ENCODE results near the gene MTMR11. TPM values are rescaled to one million over a fixed set of nuclear protein-coding genes. Genes with fewer than 3 reads are reported as not detected.

MTMR11 gene
- total and polyA plus RNA-seq, 8 donors: 1.7 to 11.8 (median 4.4) TPM

DNA sequence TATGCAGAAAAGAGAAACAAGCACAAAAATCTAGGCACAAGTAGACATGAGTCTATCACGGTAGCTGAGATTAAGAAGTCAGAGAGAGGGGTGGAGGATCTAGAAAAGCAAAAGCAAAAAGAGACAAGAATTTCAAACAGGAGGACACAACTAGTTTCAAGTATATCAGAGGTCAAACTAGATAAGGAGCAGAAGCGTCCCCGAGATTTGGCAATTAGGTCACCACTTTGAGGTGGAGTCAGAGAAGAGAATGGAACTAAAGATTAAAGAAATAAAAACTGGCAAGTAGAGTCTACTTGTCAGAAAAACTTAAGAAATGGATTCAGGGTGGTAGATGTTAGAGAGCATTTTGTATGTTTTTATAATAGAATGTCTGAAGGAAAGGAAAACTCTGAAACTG lies 11.3 kb downstream of the MTMR11 start:
- Histone ChIP-seq H3K27me3 (no peaks in the 10 kb centered on the region), H3K36me3 (peaks cover 0 to 43% (median 22%) of the 10 kb centered on the region in 3 donors), H3K4me3 (no peak overlapping the region), H3K27ac (no peak overlapping the region), H3K4me1 (peaks cover 8 to 22% (median 18%) of the 10 kb centered on the region in 3 donors), H3K9me3 (no peaks in the 10 kb centered on the region)
- ATAC-seq: no peak
- no peak for DNase-seq
- no peak for FAIRE-seq
- 68 to 76% methylated on average over 3 of the region's 3 CpGs for WGBS, 2 donors
- TF ChIP-seq, protein P1, sequence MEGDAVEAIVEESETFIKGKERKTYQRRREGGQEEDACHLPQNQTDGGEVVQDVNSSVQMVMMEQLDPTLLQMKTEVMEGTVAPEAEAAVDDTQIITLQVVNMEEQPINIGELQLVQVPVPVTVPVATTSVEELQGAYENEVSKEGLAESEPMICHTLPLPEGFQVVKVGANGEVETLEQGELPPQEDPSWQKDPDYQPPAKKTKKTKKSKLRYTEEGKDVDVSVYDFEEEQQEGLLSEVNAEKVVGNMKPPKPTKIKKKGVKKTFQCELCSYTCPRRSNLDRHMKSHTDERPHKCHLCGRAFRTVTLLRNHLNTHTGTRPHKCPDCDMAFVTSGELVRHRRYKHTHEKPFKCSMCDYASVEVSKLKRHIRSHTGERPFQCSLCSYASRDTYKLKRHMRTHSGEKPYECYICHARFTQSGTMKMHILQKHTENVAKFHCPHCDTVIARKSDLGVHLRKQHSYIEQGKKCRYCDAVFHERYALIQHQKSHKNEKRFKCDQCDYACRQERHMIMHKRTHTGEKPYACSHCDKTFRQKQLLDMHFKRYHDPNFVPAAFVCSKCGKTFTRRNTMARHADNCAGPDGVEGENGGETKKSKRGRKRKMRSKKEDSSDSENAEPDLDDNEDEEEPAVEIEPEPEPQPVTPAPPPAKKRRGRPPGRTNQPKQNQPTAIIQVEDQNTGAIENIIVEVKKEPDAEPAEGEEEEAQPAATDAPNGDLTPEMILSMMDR (IDR thresholded peaks at IDR 0.05): no peak
- intact Hi-C loops (cut with DNase I): no loop called here

DNA sequence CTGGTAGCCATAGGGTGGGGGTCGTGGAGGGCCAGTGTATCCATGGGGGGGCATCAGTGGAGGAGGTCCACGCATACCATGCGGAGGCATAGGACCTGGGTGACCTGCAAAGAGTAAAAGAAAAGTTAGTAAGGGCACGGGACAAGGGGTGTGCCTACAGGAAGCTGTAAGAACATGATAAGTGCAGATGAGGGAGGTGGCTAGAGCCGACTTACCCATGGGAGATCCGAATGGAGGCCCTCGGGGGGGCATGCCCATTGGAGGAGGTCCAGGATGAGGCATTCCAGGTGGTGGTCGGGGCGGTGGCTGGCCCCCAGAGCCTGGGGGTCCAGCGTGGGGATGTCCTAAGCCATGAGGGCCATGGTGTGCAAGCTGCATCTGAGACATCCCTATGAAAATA lies 13.1 kb downstream of the MTMR11 start:
- DNase-seq: no peak
- no peak for FAIRE-seq
- TF ChIP-seq, protein P1 (IDR thresholded peaks at IDR 0.05): no peak
- H3K4me1 ChIP-seq: peaks cover 8 to 21% (median 17%) of the 10 kb centered on the region in 3 donors
- peaks cover 0 to 43% (median 22%) of the 10 kb centered on the region in 3 donors for H3K36me3 ChIP-seq
- no peaks in the 10 kb centered on the region for H3K9me3 ChIP-seq
- no peak overlapping the region for H3K4me3 ChIP-seq
- WGBS, 2 donors: 89% methylated on average over 10 of the region's 10 CpGs
- H3K27me3 ChIP-seq: no peaks in the 10 kb centered on the region
- intact Hi-C loops (cut with DNase I): no loop called here
- no peak overlapping the region for H3K27ac ChIP-seq
- no peak for ATAC-seq

DNA sequence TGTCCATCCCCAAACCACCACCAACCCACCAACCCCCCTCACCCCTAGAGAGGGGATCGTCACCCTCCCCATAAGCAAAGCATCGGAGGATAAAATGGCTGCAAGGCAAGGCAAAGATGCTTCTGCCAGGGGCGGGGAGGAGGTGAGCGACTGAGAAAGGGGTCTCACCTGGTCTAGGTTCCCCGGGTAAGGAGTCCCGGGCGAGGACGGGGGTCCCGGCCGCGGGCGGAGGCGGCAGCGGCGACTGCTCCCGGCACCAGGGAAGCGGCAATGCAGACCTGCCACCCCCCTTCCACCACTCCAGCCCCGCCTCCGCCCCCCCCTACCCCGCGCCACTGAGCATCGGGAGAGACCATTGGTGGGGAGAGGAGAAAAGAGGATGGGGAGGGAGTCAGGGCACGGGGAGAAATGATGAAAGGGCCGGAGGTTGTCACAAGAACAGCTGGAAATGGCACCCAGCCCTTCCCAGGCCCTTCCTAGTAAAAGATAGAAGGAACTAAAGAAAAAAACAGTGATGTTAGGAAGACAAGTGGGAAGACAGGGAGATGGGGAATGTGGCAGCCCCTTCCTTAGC lies 19.0 kb downstream of the MTMR11 start, which contains the start of gene SV2A:
Gene SV2A (minus strand): TSS at position 274 of the 574 bp plus-strand sequence. CDS start 4,004 bp downstream, outside the sequence.
- H3K4me1 ChIP-seq: no peaks in the 10 kb centered on the region
- H3K9me3 ChIP-seq: no peaks in the 10 kb centered on the region
- intact Hi-C loops (cut with DNase I): no loop called here
- peak within 1 kb of the TSS in 1 of 4 donors; percentile 33 for H3K4me3 ChIP-seq
- peaks cover 0 to 3% (median under 1%) of the 10 kb centered on the region in 3 donors for H3K36me3 ChIP-seq
- FAIRE-seq (no peak), DNase-seq (no peak), ATAC-seq (peak; percentile 44 to 87 (median 72))
- TF ChIP-seq, protein P1 (IDR thresholded peaks at IDR 0.05): no peak
- no peak within 1 kb of the TSS for H3K27ac ChIP-seq
- H3K27me3 ChIP-seq: no peaks in the 10 kb centered on the region
- 2 to 3% methylated on average over 24 of the region's 24 CpGs for WGBS, 2 donors

DNA sequence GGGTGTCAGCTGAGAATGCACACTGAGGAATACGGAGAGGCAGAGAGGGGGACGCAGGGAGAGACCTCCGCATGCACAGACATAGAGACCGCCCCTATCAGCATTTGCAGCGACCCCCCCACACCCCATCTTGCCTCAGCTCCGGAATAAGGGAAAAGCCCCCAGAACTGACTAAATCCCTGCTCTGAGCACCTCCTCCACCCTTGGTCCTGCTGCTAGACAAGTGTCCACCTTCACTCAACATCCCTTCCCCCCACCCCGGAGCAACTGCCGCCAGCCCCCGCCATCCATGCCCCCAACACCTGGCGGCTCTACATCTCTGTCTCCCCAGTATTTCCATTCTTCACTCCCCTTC lies 19.8 kb downstream of the MTMR11 start:
- Histone ChIP-seq H3K27ac (no peak overlapping the region), H3K36me3 (no peaks in the 10 kb centered on the region), H3K4me3 (no peak overlapping the region), H3K9me3 (no peaks in the 10 kb centered on the region), H3K4me1 (no peaks in the 10 kb centered on the region), H3K27me3 (no peaks in the 10 kb centered on the region)
- TF ChIP-seq, protein P1 (IDR thresholded peaks at IDR 0.05): no peak
- intact Hi-C loops (cut with DNase I): no loop called here
- ATAC-seq (peak in 2 of 4 donors; percentile 9 to 22), FAIRE-seq (no peak), DNase-seq (no peak)
- 20 to 23% methylated on average over 10 of the region's 10 CpGs for WGBS, 2 donors

DNA sequence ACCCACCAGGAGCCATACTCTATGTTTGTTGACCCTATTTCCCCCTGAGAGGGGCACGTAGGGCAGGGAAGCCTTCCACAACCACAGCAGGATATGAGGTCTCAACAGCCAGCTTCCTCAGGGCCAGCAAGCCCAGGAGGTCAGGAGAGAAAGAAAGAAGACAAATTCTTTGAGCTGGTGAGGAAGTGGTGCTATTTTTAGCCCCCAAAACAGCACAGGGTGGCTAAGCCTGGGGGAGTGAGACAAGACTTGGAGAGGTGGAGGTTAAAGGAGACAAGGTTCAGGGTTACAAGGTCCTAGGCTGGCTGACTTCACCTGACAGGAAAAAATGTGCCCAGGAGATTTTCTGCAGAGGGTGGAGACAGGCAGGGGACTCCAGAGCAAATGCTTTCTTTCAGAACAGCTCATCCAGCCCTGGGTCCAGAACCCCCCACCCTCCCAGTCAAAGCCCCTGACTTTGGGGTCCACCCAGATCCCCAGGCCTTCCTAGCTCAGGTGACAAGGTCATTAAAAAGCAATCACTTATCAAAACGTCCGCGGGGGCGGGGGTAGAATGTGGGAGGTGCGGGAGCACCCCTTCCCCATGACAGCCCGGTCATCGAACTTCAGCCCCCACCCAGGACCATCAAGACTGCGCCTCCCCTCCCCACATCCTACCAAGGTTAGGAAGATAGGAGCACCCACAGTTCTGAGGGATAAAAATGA lies 20.3 kb downstream of the MTMR11 start:
- WGBS, 2 donors: 24 to 30% methylated on average over 9 of the region's 9 CpGs

More for the DNA sequence above, 20.3 kb downstream of the MTMR11 start:
- Histone ChIP-seq H3K9me3 (no peaks in the 10 kb centered on the region), H3K27me3 (no peaks in the 10 kb centered on the region), H3K4me1 (no peaks in the 10 kb centered on the region), H3K36me3 (no peaks in the 10 kb centered on the region), H3K4me3 (no peak overlapping the region), H3K27ac (no peak overlapping the region)
- intact Hi-C loops (cut with DNase I): no loop called here
- FAIRE-seq: no peak
- no peak for ATAC-seq
- no peak for DNase-seq
- TF ChIP-seq, protein P1 (IDR thresholded peaks at IDR 0.05): no peak

All from pancreas (tissue), 10 donors.